Measurements from ENCODE around the gene AFF1. TPM values are rescaled to one million over a fixed set of nuclear protein-coding genes. Genes with fewer than 3 reads are reported as not detected.

The AFF1 gene
- total and polyA plus RNA-seq, 2 of the 4 experiments (the other 2 are of a cell fraction): 7.0 to 9.6 TPM

DNA sequence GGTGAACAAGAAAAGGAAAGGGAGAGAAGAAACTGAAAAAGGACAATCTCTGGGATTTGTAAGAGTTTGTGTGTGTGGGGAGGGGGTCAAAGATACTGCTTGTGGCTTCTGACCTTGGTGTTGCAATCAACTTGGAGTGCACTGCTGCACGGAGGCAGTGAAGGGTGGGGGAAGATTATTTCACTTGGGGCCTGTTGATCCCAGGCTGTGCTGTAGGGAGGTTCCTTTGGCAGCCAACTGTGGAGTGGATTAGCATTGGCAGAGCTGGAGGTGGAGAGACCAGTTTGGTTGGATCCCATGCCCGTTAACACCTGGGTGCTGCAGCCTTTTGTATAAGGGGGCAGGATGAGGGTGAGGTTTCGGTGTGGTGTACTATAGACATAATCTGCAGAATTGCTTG lies 38.2 kb downstream of the AFF1 start:
- H2BK120ac ChIP-seq (ENCODE audit: low read depth, low read length): no peak overlapping the region
- no peak overlapping the region for H4K91ac ChIP-seq (ENCODE audit: insufficient read depth, low read depth, low read length)
- intact Hi-C loops (cut with micrococcal nuclease): no loop called here
- no peak overlapping the region for H4K8ac ChIP-seq (ENCODE audit: low read depth in 2 of 2, low read length in 2 of 2)
- dilution Hi-C loops (cut with HindIII; ENCODE audit: low sequenced_read_pairs, unreplicated experiment): no loop called here
- no peaks in the 10 kb centered on the region for H4K20me1 ChIP-seq (ENCODE audit: insufficient read depth, low read length)
- H2BK15ac ChIP-seq (ENCODE audit: low read depth, low read length): no peak overlapping the region
- H3K27me3 ChIP-seq (ENCODE audit: control insufficient read depth, insufficient read depth, low read length): no peaks in the 10 kb centered on the region
- no peak overlapping the region for H3K9ac ChIP-seq (ENCODE audit: low read depth, low read length)
- no peak overlapping the region for H4K5ac ChIP-seq (ENCODE audit: low read depth, low read length)
- H3K36me3 ChIP-seq (ENCODE audit: control insufficient read depth, insufficient read depth, low read length): no peaks in the 10 kb centered on the region
- peaks cover 3% of the 10 kb centered on the region for H3K4me1 ChIP-seq (ENCODE audit: control insufficient read depth, insufficient read depth, low read length)
- H3K23ac ChIP-seq (ENCODE audit: low read depth, low read length): no peak overlapping the region
- H2AK5ac ChIP-seq (ENCODE audit: low read depth, low read length): no peak overlapping the region
- ATAC-seq (ENCODE audit: low read depth) (no peak), DNase-seq (no peak)
- H2AK9ac ChIP-seq (replicated peaks; ENCODE audit: low read depth, low read length, poor library complexity): peak overlapping the region; percentile 12
- H3K18ac ChIP-seq (ENCODE audit: low read depth, low read length): no peak overlapping the region
- H3K79me1 ChIP-seq (ENCODE audit: low read depth in 1 of 2, low read length in 2 of 2): peaks cover 19 to 28% of the 10 kb centered on the region in 2 experiments
- no TSS peak for BruUV-seq (replicated peaks)
- H2AFZ ChIP-seq (replicated peaks; ENCODE audit: low read length, poor library complexity): peak overlapping the region; percentile 63
- H3K14ac ChIP-seq (replicated peaks; ENCODE audit: low read depth, low read length): no peak overlapping the region
- H2BK5ac ChIP-seq (ENCODE audit: low read depth, low read length, poor library complexity, severe bottlenecking): no peak overlapping the region
- in situ Hi-C loops (cut with MboI; ENCODE audit: low sequenced_read_pairs): no loop called here
- CTCF ChIA-PET: no interaction called here
- no peak for TF ChIP-seq RCOR1 (IDR thresholded peaks at IDR 0.05; ENCODE audit: insufficient replicate concordance, low read length)
- TF ChIP-seq CEBPB (IDR thresholded peaks at IDR 0.05; ENCODE audit: low read depth, low read length): peak; percentile 31; the same call in 1 of the 2 replicates
- no peak overlapping the region for H2BK20ac ChIP-seq (ENCODE audit: low read depth, low read length)
- H3K27ac ChIP-seq (ENCODE audit: insufficient read depth, low read length): no peak overlapping the region
- POLR2A ChIA-PET (ENCODE audit: unreplicated experiment): no interaction called here
- no peaks in the 10 kb centered on the region for H3K9me3 ChIP-seq (ENCODE audit: control insufficient read depth, insufficient read depth, low read length)
- no peak overlapping the region for H3K4me3 ChIP-seq (ENCODE audit: insufficient read depth, low read depth, low read length)
- no peak overlapping the region for H3K4me2 ChIP-seq (ENCODE audit: low read depth, low read length)
- peaks cover 3% of the 10 kb centered on the region for H3K9me1 ChIP-seq (ENCODE audit: insufficient read depth, low read length)
- no CpG with 5 or more reads among the region's 3 CpGs for WGBS, 2 experiments (ENCODE audit: extremely low coverage in 2 of 2, insufficient read length in 1 of 2)
- H3K4ac ChIP-seq (ENCODE audit: low read depth, low read length): peak overlapping the region; percentile 7; the same call in 1 of the 2 replicates
- no peak overlapping the region for H3K56ac ChIP-seq (ENCODE audit: extremely low read depth, insufficient read depth, low read length)

All from IMR-90 (cell line).